H1 (cell line): ENCODE measurements around the gene CPZ. TPM values are rescaled to one million over a fixed set of nuclear protein-coding genes. Genes with fewer than 3 reads are reported as not detected.

Experiments used
- CTCF ChIA-PET: fragments of 300-600 bp; sonication (Branson Sonifier 250); formaldehyde crosslinking; loops from one replicate; lab custom pipeline; 2021; ENCODE audit not compliant: partially characterized antibody; lab: Charles Lee
- POLR2A ChIA-PET: fragments of 300-600 bp; sonication (Branson Sonifier 250); formaldehyde crosslinking; loops from one replicate; lab custom pipeline; 2021; ENCODE audit warnings: inconsistent platforms; ENCODE audit not compliant: partially characterized antibody; lab: Charles Lee
- DNase-seq, 2 experiments: peaks; one replicate each; pipeline versions ENCODE4 v3.0.0 to v3.0.0-alpha.2; 2010 to 2022; ENCODE audit warnings: low spot score in 2 of 2, low read depth in 1 of 2, mixed read lengths in 1 of 2
- FAIRE-seq: peaks from 2 replicates; lab custom pipeline; 2011; peaks lifted over from hg19 to GRCh38; lab: Jason Lieb, UNC
- H2AFZ ChIP-seq: 2 replicates; pipeline ENCODE4 v1.8.1; 2012; ENCODE audit warnings: low read length, inconsistent platforms
- H2AK5ac ChIP-seq: 2 replicates; pipeline ENCODE4 v1.6.1; 2013; ENCODE audit warnings: low read depth, low read length
- H2BK120ac ChIP-seq: replicated peaks from 2 replicates; pipeline ENCODE3; 2013; ENCODE audit warnings: low read depth, low read length, inconsistent platforms
- H2BK12ac ChIP-seq: 2 replicates; pipeline ENCODE4 v1.6.1; 2013; ENCODE audit warnings: low read depth, low read length
- H2BK15ac ChIP-seq: 2 replicates; pipeline ENCODE4 v1.6.1; 2013; ENCODE audit warnings: low read length
- H2BK20ac ChIP-seq: 2 replicates; pipeline ENCODE4 v1.6.1; 2013; ENCODE audit warnings: low read length
- H2BK5ac ChIP-seq: 2 replicates; pipeline ENCODE4 v1.6.1; 2013; ENCODE audit warnings: low read depth, low read length
- H3K14ac ChIP-seq: 2 replicates; pipeline ENCODE4 v1.6.1; 2013; ENCODE audit warnings: inconsistent platforms; ENCODE audit not compliant: insufficient read length
- H3K18ac ChIP-seq: 2 replicates; pipeline ENCODE4 v1.6.1; 2013; ENCODE audit warnings: low read length; ENCODE audit errors: extremely low read depth
- H3K23ac ChIP-seq: 2 replicates; pipeline ENCODE4 v1.6.1; 2013; ENCODE audit warnings: inconsistent platforms; ENCODE audit not compliant: insufficient read length
- H3K23me2 ChIP-seq: 2 replicates; pipeline ENCODE4 v1.6.1; 2013; ENCODE audit warnings: low read depth, low read length
- H3K27ac ChIP-seq: 2 replicates; pipeline ENCODE4 v1.6.1; 2011; ENCODE audit warnings: low read depth, low read length, inconsistent platforms
- H3K27me3 ChIP-seq, 4 experiments: replicated peaks in 1 of 4; 1 replicate in 1 of 4; 2 replicates in 3 of 4; pipeline versions ENCODE4 v1.6.1 to v1.8.1; 2011 to 2013; ENCODE audit warnings: low read length in 3 of 4, mild to moderate bottlenecking in 3 of 4, inconsistent platforms in 2 of 4, mixed read lengths in 2 of 4, moderate library complexity in 1 of 4; ENCODE audit not compliant: control insufficient read depth in 3 of 4, insufficient read depth in 3 of 4; ENCODE audit errors: extremely low read depth in 1 of 4
- H3K36me3 ChIP-seq, 4 experiments: 2 replicates each; pipeline versions ENCODE4 v1.6.1 to v1.8.1; 2011 to 2013; ENCODE audit warnings: mild to moderate bottlenecking in 4 of 4, low read length in 3 of 4, moderate library complexity in 2 of 4, control low read depth in 1 of 4, inconsistent platforms in 1 of 4; ENCODE audit not compliant: insufficient read depth in 4 of 4, control insufficient read depth in 2 of 4
- H3K4ac ChIP-seq: replicated peaks from 2 replicates; pipeline ENCODE3; 2013; ENCODE audit warnings: low read length, low read depth, mixed read lengths, inconsistent platforms; ENCODE audit not compliant: insufficient read length
- H3K4me1 ChIP-seq, 4 experiments: replicated peaks in 1 of 4; 1 replicate in 1 of 4; 2 replicates in 3 of 4; pipeline versions ENCODE4 v1.6.1 to v1.8.1; 2011 to 2013; ENCODE audit warnings: low read length in 3 of 4, inconsistent platforms in 2 of 4, mixed read lengths in 1 of 4; ENCODE audit not compliant: insufficient read depth in 4 of 4, control insufficient read depth in 3 of 4
- H3K4me2 ChIP-seq, 2 experiments: 2 replicates each; pipeline versions ENCODE4 v1.6.1 to v1.8.1; 2011 to 2013; ENCODE audit warnings: low read depth in 2 of 2, low read length in 2 of 2, control low read depth in 1 of 2, inconsistent platforms in 1 of 2, mild to moderate bottlenecking in 1 of 2; ENCODE audit not compliant: insufficient read depth in 1 of 2
- H3K4me3 ChIP-seq, 4 experiments: fragments of 200-600, 300-600 bp in 1 of 4; sonication (generic), shearing (Covaris generic), sonication (Bioruptor Twin) in 1 of 4; 2 replicates each; pipeline versions ENCODE4 v1.5.1 to v1.8.1; 2011 to 2016; ENCODE audit warnings: low read length in 4 of 4, low read depth in 3 of 4, control low read depth in 2 of 4, inconsistent platforms in 2 of 4, mild to moderate bottlenecking in 2 of 4, mixed read lengths in 1 of 4, moderate library complexity in 1 of 4; ENCODE audit not compliant: insufficient read depth in 2 of 4; ENCODE audit errors: extremely low read depth in 1 of 4
- H3K56ac ChIP-seq: replicated peaks from 2 replicates; pipeline ENCODE3; 2013; ENCODE audit warnings: low read depth, mild to moderate bottlenecking, mixed read lengths, low read length, inconsistent platforms; ENCODE audit not compliant: insufficient read length
- H3K79me1 ChIP-seq: 2 replicates; pipeline ENCODE4 v1.6.1; 2013; ENCODE audit warnings: low read depth, low read length, control low read depth
- H3K79me2 ChIP-seq, 2 experiments: 2 replicates each; pipeline versions ENCODE4 v1.6.1 to v1.8.1; 2012 to 2013; ENCODE audit warnings: low read length in 2 of 2, mild to moderate bottlenecking in 2 of 2, inconsistent platforms in 1 of 2; ENCODE audit not compliant: insufficient read depth in 2 of 2, control insufficient read depth in 1 of 2
- H3K9ac ChIP-seq, 4 experiments: replicated peaks in 1 of 4; 1 replicate in 1 of 4; 2 replicates in 3 of 4; pipeline versions ENCODE4 v1.6.1 to v1.8.1; 2011 to 2013; ENCODE audit warnings: low read depth in 3 of 4, low read length in 3 of 4, control low read depth in 2 of 4, mild to moderate bottlenecking in 2 of 4, moderate library complexity in 2 of 4, inconsistent platforms in 1 of 4; ENCODE audit errors: extremely low read depth in 1 of 4
- H3K9me3 ChIP-seq, 2 experiments: 2 replicates each; pipeline versions ENCODE4 v1.6.1 to v1.8.1; 2012 to 2013; ENCODE audit warnings: mild to moderate bottlenecking in 2 of 2, moderate library complexity in 2 of 2, control low read depth in 1 of 2, inconsistent platforms in 1 of 2, low read depth in 1 of 2, low read length in 1 of 2, mixed read lengths in 1 of 2; ENCODE audit not compliant: insufficient read depth in 2 of 2
- H4K20me1 ChIP-seq, 2 experiments: replicated peaks in 1 of 2; 2 replicates each; pipeline versions ENCODE3 to v1.8.1; 2011 to 2013; ENCODE audit warnings: inconsistent platforms in 2 of 2, low read length in 2 of 2, mild to moderate bottlenecking in 1 of 2; ENCODE audit not compliant: insufficient read depth in 2 of 2, control insufficient read depth in 1 of 2
- H4K5ac ChIP-seq: 2 replicates; pipeline ENCODE4 v1.6.1; 2013; ENCODE audit warnings: low read length, low read depth, mixed read lengths, inconsistent platforms; ENCODE audit not compliant: insufficient read length
- H4K8ac ChIP-seq: 2 replicates; pipeline ENCODE4 v1.8.0; 2013; ENCODE audit warnings: mild to moderate bottlenecking, moderate library complexity, low read length, inconsistent platforms; ENCODE audit not compliant: insufficient read depth; ENCODE audit errors: extremely low read depth
- H4K91ac ChIP-seq: replicated peaks from 2 replicates; pipeline ENCODE3; 2013; ENCODE audit warnings: low read length, mixed read lengths, inconsistent platforms; ENCODE audit not compliant: insufficient read length
- CBX8 ChIP-seq: fragments of 300-800, 300-1000 bp; sonication (generic); IDR thresholded peaks from 2 replicates; pipeline ENCODE4 v1.7.1; 2016; ENCODE audit warnings: low read depth, low read length, borderline replicate concordance
- CREB1 ChIP-seq: IDR thresholded peaks from 2 replicates; pipeline ENCODE4 v1.6.1; 2012; ENCODE audit warnings: inconsistent platforms
- EZH2 ChIP-seq: fragments of 200-600 bp; sonication (generic); IDR thresholded peaks from 2 replicates; pipeline ENCODE4 v1.7.1; 2012; ENCODE audit warnings: low read depth, mild to moderate bottlenecking, moderate library complexity, low read length, inconsistent platforms; ENCODE audit not compliant: severe bottlenecking
- FOSL1 ChIP-seq: IDR thresholded peaks from 2 replicates; pipeline ENCODE4 v1.6.1; 2011; ENCODE audit warnings: mild to moderate bottlenecking, low read depth, low read length, moderate library complexity; ENCODE audit not compliant: insufficient read depth
- GABPA ChIP-seq: IDR thresholded peaks from 2 replicates; pipeline ENCODE4 v1.6.1; 2011; ENCODE audit warnings: mild to moderate bottlenecking, low read length, moderate library complexity, borderline replicate concordance; ENCODE audit not compliant: insufficient read depth
- HDAC2 ChIP-seq, 2 experiments: fragments of 300-600 bp in 1 of 2; sonication (generic) in 1 of 2; IDR thresholded peaks; 2 replicates each; pipeline ENCODE4 v1.6.1; 2011 to 2012; ENCODE audit warnings: low read depth in 2 of 2, low read length in 2 of 2, mild to moderate bottlenecking in 2 of 2, moderate library complexity in 2 of 2, borderline replicate concordance in 1 of 2, inconsistent platforms in 1 of 2
- NANOG ChIP-seq: IDR thresholded peaks from 2 replicates; pipeline ENCODE4 v1.6.1; 2011; ENCODE audit warnings: low read length, low read depth, mild to moderate bottlenecking, inconsistent platforms; ENCODE audit not compliant: insufficient read depth, poor library complexity, severe bottlenecking
- SP1 ChIP-seq: IDR thresholded peaks from 2 replicates; pipeline ENCODE4 v1.6.1; 2011; ENCODE audit warnings: low read depth, low read length
- SP2 ChIP-seq: IDR thresholded peaks from 2 replicates; pipeline ENCODE4 v1.6.1; 2012; ENCODE audit warnings: mild to moderate bottlenecking, low read length, inconsistent platforms
- TAF7 ChIP-seq: optimal IDR thresholded peaks from 2 replicates; pipeline ENCODE3; 2011; ENCODE audit warnings: low read depth, mild to moderate bottlenecking, inconsistent platforms, low read length, moderate library complexity, borderline replicate concordance
- YY1 ChIP-seq: IDR thresholded peaks from 2 replicates; pipeline ENCODE4 v1.6.1; 2011; ENCODE audit warnings: low read depth, mild to moderate bottlenecking, low read length
- ZNF274 ChIP-seq: IDR thresholded peaks from 2 replicates; pipeline ENCODE4 v1.7.0; 2012; ENCODE audit warnings: low read length, borderline replicate concordance; ENCODE audit errors: extremely low read depth
- WGBS, 2 experiments: shearing (Covaris generic) in 1 of 2; methylation state at CpG; one replicate each; pipeline versions ENCODE4 v1.1.6 to v1.1.7; 2013 to 2015; ENCODE audit warnings: low lambda C conversion rate in 2 of 2, mixed read lengths in 2 of 2, inconsistent platforms in 1 of 2, low coverage in 1 of 2, missing lambda C conversion rate in 1 of 2; ENCODE audit not compliant: insufficient replicate concordance in 2 of 2, insufficient coverage in 1 of 2, insufficient read length in 1 of 2; ENCODE audit errors: extremely low coverage in 1 of 2, missing lambda C conversion rate in 1 of 2; 5-methylcytosine and 5-hydroxymethylcytosine counted together
- polyA plus RNA-seq, 7 experiments: library from polyadenylated mRNA; depleted of rRNA in 3 of 7; stranded (reverse) in 5 of 7; unstranded in 2 of 7; fragments of >200 nt in 5 of 7; fragments of 200-250 nt in 2 of 7; gene quantifications; 1 replicate in 5 of 7; 2 replicates in 1 of 7; 4 replicates in 1 of 7; pipeline versions ENCODE4 v1.2.1 to v1.2.3, GENCODE V29; 2011 to 2013; ENCODE audit warnings: missing spikeins in 2 of 7, mixed read lengths in 2 of 7
- total RNA-seq: library from RNA; stranded (reverse); fragmentation: NEBNext Ultra II Directional; extraction: Animal tissue kit (Norgen Biotek cat#: 25700); gene quantifications from 2 replicates; pipeline ENCODE4 v1.2.1, GENCODE V29; 2021

The CPZ gene
- total and polyA plus RNA-seq, 2 of the 8 experiments (the other 6 are each of a cell fraction or from before 2014, with no cell fraction given), result 28.8 to 40.7 TPM

GRCh38 chr4:8656711-8657380 lies 64.3 kb downstream of the CPZ start:
- ChIA-PET POLR2A (no interaction called here), CTCF (no interaction called here)
- TF ChIP-seq FOSL1 (no peak), HDAC2 (IDR thresholded peaks at IDR 0.05; ENCODE audit: borderline replicate concordance in 1 of 2, low read depth in 2 of 2, low read length in 2 of 2) (no peak), CREB1 (no peak), GABPA (no peak), TAF7 (no peak), EZH2 (no peak), NANOG (no peak), CBX8 (no peak), SP1 (no peak), YY1 (no peak), ZNF274 (no peak), SP2 (no peak)

More at GRCh38 chr4:8656711-8657380, 64.3 kb downstream of the CPZ start:
- FAIRE-seq, result no peak
- no peak for DNase-seq
- Histone ChIP-seq H4K20me1 (no peaks in the 10 kb centered on the region), H3K36me3 (no peaks in the 10 kb centered on the region), H3K23me2 (no peaks in the 10 kb centered on the region), H3K79me2 (no peaks in the 10 kb centered on the region), H2BK5ac (no peak overlapping the region), H3K79me1 (no peaks in the 10 kb centered on the region), H2BK20ac (no peak overlapping the region), H2BK15ac (no peak overlapping the region), H3K27ac (no peak overlapping the region), H3K9me3 (no peaks in the 10 kb centered on the region), H2AK5ac (no peak overlapping the region), H3K14ac (no peak overlapping the region), H3K9ac (no peak overlapping the region), H2BK120ac (no peak overlapping the region), H3K4me3 (no peak overlapping the region), H3K18ac (no peak overlapping the region), H2AFZ (no peak overlapping the region), H4K8ac (no peak overlapping the region), H3K4me2 (no peak overlapping the region), H3K4me1 (peaks cover 0 to 6% (median 0%) of the 10 kb centered on the region in 4 experiments; a peak in 1 of 7 replicates), H3K27me3 (no peaks in the 10 kb centered on the region; a peak in 1 of 7 replicates), H3K4ac (no peak overlapping the region), H2BK12ac (no peak overlapping the region), H4K91ac (no peak overlapping the region), H3K23ac (no peak overlapping the region), H3K56ac (no peak overlapping the region), H4K5ac (no peak overlapping the region)
- WGBS, 2 experiments, result 79% methylated on average over 16 of the region's 17 CpGs; no CpG with 5 or more reads in 1 of the 2 experiments
